K562 (cell line): ENCODE results near the gene NOS1.

Experiments
- EP400 ChIP-seq: fragments of 450-650 bp; IDR thresholded peaks from 2 replicates; pipeline ENCODE4 v1.6.1; 2017; ENCODE audit warnings: antibody characterized with exemption, mild to moderate bottlenecking, moderate library complexity
- FOS ChIP-seq: IDR thresholded peaks from 3 replicates; pipeline ENCODE4 v1.6.1; 2011; ENCODE audit not compliant: insufficient read length; ENCODE audit errors: extremely low read depth
- FOXM1 ChIP-seq, 2 experiments: fragments of 450-650 bp in 1 of 2; sonication (generic) in 1 of 2; formaldehyde crosslinking in 1 of 2; IDR thresholded peaks; 2 replicates each; pipeline versions ENCODE4 v1.6.1 to v1.9.0; 2017 to 2022; ENCODE audit warnings: low read depth in 2 of 2, mild to moderate bottlenecking in 2 of 2, missing genetic modification reagents in 1 of 2, moderate library complexity in 1 of 2
- MAZ ChIP-seq, 2 experiments: fragments of 450-650 bp in 1 of 2; sonication (generic) in 1 of 2; formaldehyde crosslinking; IDR thresholded peaks in 1 of 2; conservative IDR thresholded peaks in 1 of 2; 2 replicates each; pipeline versions ENCODE4 v1.4.0 to v1.5.0; 2020; ENCODE audit warnings: mild to moderate bottlenecking in 1 of 2, missing genetic modification reagents in 1 of 2
- SP1 ChIP-seq: sonication (generic); formaldehyde crosslinking; IDR thresholded peaks from 2 replicates; pipeline ENCODE4 v1.8.1; 2022; ENCODE audit warnings: mild to moderate bottlenecking, missing genetic modification reagents
- SPI1 ChIP-seq: IDR thresholded peaks from 2 replicates; pipeline ENCODE4 v1.6.1; 2011; ENCODE audit warnings: low read depth, low read length, control low read depth, borderline replicate concordance
- SREBF1 ChIP-seq: fragments of 150-350 bp; IDR thresholded peaks from 2 replicates; pipeline ENCODE4 v1.6.1; 2014; ENCODE audit warnings: antibody characterized with exemption, low read depth, low read length, borderline replicate concordance
- TAF1 ChIP-seq: IDR thresholded peaks from 2 replicates; pipeline ENCODE4 v1.6.1; 2011; ENCODE audit warnings: mild to moderate bottlenecking, low read length, moderate library complexity; ENCODE audit not compliant: insufficient read depth, control insufficient read depth, severe bottlenecking; ENCODE audit errors: extremely low read depth
- TCF7 ChIP-seq: sonication (generic); IDR thresholded peaks from 2 replicates; pipeline ENCODE4 v1.6.1; 2016; ENCODE audit warnings: antibody characterized with exemption, borderline replicate concordance
- ZNF274 ChIP-seq: IDR thresholded peaks from 2 replicates; pipeline ENCODE4 v1.6.1; 2011; ENCODE audit warnings: low read depth, mild to moderate bottlenecking, low read length, moderate library complexity, borderline replicate concordance
- TF ChIP-seq, protein P1 (sequence below): fragments of 250-450 bp; sonication (Bioruptor Pico); IDR thresholded peaks from 2 replicates; pipeline ENCODE4 v1.9.0; 2021; ENCODE audit warnings: mild to moderate bottlenecking
- TF ChIP-seq, protein P2 (sequence below): fragments of 250-450 bp; sonication (Bioruptor Pico); IDR thresholded peaks from 2 replicates; pipeline ENCODE4 v1.4.0; 2020; ENCODE audit warnings: mild to moderate bottlenecking
- TF ChIP-seq, protein P3 (sequence below): IDR thresholded peaks from 3 replicates; pipeline ENCODE4 v1.6.1; 2011; ENCODE audit warnings: borderline replicate concordance, mild to moderate bottlenecking; ENCODE audit not compliant: insufficient read length, insufficient read depth

DNA sequence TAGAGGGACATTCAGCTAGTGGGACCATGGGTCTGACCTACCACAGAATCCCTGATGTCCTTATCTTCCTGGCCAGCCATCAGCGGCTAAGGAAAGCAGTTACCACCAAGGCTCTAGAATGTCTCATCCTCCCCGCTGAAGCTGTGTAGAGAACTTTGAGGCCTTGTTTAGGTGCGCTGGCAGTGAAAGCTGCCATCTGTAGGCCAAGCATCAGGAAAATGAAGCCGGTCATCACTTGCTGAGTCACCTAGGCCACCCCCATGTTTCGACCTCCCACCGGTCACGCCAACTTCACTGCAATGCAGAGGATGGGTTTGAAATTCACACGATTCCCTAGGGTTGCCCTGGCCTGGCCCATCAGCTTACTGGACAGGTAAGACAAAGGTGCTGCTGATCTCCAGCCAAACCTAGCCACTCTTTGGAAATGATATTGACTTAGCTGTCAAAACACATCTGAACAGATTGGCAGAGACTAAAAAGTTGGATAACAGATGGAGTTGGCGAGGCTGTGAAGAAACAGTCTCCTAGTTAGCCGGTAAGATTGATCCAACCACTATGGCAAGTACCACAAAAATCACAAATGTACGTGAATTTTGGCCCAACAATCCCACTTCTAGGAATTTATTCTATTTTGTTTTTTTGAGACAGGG, 52.0 kb downstream of the NOS1 start:
- TF ChIP-seq FOXM1 (IDR thresholded peaks at IDR 0.05; ENCODE audit: low read depth) (no peak), FOXM1 (CRISPR knock-in tag; IDR thresholded peaks at IDR 0.05; ENCODE audit: low read depth) (no peak), TAF1 (no peak), ZNF274 (no peak), SP1 (CRISPR knock-in tag) (no peak), FOS (no peak), SPI1 (no peak), TCF7 (no peak), MAZ (CRISPR knock-in tag; conservative IDR thresholded peaks at IDR 0.05 in 1 of 2, IDR thresholded peaks at IDR 0.05 in 1 of 2) (no peak), EP400 (no peak), SREBF1 (no peak)
- TF ChIP-seq, protein P1, sequence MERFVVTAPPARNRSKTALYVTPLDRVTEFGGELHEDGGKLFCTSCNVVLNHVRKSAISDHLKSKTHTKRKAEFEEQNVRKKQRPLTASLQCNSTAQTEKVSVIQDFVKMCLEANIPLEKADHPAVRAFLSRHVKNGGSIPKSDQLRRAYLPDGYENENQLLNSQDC (CRISPR knock-in tag) = no peak
- TF ChIP-seq, protein P2, sequence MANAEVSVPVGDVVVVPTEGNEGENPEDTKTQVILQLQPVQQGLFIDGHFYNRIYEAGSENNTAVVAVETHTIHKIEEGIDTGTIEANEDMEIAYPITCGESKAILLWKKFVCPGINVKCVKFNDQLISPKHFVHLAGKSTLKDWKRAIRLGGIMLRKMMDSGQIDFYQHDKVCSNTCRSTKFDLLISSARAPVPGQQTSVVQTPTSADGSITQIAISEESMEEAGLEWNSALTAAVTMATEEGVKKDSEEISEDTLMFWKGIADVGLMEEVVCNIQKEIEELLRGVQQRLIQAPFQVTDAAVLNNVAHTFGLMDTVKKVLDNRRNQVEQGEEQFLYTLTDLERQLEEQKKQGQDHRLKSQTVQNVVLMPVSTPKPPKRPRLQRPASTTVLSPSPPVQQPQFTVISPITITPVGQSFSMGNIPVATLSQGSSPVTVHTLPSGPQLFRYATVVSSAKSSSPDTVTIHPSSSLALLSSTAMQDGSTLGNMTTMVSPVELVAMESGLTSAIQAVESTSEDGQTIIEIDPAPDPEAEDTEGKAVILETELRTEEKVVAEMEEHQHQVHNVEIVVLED (CRISPR knock-in tag) = no peak
- TF ChIP-seq, protein P3, sequence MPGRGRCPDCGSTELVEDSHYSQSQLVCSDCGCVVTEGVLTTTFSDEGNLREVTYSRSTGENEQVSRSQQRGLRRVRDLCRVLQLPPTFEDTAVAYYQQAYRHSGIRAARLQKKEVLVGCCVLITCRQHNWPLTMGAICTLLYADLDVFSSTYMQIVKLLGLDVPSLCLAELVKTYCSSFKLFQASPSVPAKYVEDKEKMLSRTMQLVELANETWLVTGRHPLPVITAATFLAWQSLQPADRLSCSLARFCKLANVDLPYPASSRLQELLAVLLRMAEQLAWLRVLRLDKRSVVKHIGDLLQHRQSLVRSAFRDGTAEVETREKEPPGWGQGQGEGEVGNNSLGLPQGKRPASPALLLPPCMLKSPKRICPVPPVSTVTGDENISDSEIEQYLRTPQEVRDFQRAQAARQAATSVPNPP = no peak
